Embryonic facial prominence (tissue), 1 donor: ENCODE data around the gene ZNF19.
A peak's percentile ranks its signal among the peaks of the same experiment; 100 is the strongest.
"Not testable (repeated sequence)": the region's sequence is repeated elsewhere in the genome, so short reads cannot be mapped to it uniquely, and the experiment has no call there.

Experiments used
- DNase-seq: peaks from one replicate; pipeline ENCODE4 v3.0.0-alpha.2; 2016; ENCODE audit errors: extremely low spot score

The ZNF19 gene

DNA sequence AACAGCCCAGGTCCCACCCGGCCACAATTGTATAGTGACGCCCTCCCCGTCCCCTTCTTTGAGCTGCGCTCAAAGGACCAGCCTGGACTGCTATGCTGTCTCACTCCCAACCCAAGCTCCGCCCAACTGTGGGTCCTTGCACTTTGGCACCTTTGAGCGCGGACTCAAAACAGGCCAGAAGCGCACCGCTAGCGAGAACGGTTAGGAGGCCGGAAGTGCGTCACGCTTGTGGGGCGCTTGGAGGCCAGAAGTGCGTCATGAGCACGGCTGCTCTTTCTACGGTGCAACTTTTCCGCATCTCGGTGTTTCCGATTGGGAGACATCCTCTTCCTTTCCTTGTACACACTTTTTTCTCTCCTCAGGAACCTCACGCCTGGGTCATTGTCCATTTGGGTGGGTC is at the start of gene ZNF19:
Gene ZNF19, minus strand, starts transcription at position 203 of the 400 bp plus-strand sequence. CDS start 7,210 bp downstream, outside the sequence.
- DNase-seq = no peak

DNA sequence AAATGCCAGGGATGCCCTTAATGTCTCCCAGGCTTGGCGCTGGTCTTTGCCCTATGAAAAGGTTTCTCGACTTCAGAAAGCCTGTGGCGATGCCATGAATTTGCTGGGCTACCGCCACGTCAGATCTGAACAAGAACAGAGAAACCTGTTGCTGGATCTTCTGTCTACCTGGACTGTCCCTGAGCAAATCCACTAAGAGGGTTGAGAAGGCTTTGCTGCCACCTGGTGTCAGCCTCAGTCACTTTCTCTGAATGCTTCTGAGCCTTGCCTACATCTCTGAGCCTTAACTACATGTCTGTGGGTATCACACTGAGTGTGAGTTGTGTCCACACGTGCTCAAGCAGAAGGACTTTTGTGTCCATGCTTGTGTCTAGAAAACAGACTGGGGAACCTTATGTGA is 48.5 kb upstream of the ZNF19 start:
- no peak for DNase-seq

DNA sequence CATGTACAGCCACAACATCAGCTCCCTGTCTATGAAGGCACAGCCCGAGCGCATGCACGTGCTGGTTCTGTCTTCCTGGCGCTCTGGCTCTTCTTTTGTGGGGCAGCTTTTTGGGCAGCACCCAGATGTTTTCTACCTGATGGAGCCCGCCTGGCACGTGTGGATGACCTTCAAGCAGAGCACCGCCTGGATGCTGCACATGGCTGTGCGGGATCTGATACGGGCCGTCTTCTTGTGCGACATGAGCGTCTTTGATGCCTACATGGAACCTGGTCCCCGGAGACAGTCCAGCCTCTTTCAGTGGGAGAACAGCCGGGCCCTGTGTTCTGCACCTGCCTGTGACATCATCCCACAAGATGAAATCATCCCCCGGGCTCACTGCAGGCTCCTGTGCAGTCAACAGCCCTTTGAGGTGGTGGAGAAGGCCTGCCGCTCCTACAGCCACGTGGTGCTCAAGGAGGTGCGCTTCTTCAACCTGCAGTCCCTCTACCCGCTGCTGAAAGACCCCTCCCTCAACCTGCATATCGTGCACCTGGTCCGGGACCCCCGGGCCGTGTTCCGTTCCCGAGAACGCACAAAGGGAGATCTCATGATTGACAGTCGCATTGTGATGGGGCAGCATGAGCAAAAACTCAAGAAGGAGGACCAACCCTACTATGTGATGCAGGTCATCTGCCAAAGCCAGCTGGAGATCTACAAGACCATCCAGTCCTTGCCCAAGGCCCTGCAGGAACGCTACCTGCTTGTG is 47.8 kb upstream of the ZNF19 start:
- DNase-seq = no peak

DNA sequence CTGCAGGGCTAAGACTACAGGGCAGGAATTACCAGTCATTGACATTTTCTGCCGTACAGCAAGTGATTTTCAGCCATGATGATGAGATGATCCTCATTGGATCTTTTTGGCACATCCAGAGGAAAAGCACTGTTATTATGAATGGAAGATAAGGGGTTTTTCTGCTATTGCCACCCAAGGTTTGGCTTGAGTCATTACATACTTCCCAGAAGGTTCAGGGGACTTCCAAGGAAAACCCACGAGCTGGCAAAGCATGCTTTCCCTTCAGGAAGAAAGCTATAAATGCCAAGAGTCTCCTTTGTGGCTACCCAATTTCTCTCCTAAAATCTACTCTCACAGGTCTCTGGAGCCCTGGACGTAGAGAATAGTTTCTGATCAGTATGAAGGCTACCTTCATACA is 43.2 kb upstream of the ZNF19 start:
- no peak for DNase-seq

DNA sequence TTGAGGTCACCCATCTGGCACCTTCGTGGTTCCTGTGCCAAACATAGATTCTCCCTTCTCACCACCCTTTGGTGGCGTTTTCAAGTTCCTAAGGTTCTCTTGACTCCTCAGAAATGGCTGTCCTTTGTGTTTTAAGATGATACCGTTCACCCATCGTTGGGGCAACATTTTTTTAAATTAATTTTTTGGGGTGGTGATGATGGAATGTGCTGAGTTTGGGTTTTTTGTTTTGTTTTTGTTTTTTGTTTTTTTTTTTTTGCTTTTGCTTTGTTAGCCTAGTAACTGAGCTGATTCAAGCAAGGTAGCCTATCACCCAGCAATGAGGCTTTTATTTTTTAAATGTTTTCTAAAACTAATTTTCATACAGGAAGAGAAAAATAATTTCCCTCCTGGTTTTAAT is 39.7 kb upstream of the ZNF19 start:
- DNase-seq = no peak

DNA sequence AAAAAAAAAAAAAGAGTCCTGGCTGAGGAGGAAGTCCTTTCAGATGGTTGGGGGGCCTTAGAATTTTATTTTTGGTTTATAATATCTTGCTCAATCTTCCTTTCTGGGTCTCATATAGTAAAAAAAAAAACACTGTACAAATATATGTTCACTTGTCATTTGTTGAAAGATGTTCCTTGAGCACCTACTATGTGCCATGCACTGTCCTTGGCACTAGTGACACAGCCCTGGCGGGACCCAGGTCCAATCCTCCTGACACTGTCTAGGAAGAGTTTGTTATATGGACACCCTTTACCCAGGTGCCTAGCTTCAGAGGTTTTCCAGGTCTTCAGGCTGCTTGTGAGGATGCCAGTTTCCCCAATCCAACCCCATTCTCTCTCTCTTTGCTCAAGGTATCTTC is 39.1 kb upstream of the ZNF19 start:
- DNase-seq = no peak

DNA sequence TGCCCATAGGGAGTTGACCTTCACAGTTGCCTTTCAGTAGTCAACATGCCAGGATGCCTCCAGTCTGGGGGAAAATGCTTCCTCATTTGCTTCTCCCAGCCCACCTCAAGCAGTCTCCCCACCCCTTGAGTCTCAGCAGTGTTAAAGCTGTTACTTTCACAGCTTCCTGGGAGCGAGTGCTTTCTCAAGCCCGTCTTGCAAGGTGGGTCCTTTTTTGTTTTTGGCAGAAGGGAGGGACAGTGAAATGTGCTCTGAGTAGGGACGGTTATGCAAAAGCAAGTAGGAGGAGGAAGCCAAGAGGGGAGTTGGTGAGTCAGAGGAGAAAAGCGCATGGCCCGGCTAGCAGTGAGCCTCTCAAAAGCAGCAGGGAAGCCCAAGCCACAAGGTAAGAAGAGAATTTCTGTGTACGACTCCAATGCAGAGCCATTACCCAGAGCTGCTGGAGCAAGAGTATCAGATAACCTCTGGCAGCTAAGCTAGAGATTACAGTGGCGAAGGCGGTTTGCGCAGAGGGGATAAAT is 37.0 kb upstream of the ZNF19 start, which contains the start of gene CHST4:
Gene CHST4, plus strand, starts transcription at position 316 of the 521 bp plus-strand sequence. CDS start 10,252 bp downstream, outside the sequence.
- DNase-seq = no peak

DNA sequence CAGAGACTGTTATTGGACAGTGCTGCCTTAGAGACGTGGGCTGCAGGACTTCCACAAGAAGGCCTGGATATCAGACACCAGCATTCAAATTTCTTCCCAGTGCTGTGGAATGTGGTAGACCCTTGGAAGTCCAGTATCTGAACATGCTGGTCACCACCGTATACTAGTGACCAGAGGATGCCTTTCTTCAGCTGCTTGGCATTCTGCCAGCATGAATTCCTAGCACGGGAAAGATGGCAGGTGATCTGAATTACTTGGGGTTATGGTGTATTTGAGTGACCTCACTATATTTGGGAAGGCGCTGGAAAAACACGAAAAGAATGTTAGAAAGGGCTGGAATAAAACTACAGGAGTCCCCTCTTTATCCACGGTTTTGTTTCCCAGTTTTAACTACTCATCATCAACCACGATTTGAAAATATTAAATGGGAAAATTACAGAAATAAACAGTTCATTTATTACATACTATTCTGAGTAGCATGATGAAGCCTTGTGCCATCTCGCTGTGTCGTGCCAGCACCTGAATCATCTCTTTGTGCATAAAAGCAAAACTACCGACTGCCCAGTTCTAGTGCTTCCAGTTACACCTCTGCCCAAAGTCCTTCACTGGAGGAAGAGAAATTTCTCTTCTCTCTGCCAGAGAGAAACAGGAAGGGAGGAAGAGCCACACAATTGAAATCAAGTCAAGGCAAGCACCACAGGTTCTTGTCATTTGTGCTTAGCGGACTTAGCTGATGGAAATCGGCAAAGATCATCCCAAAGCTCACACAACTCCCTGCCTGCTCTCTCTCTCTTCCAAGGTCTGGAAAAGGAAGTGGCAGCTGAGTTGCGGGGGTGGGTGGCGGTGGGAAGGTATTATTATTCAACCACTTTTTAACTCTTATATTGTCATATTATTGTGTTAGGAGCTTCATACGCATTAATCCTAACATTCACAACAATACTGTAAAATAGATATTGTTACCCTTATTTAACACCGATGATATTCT is 35.7 kb upstream of the ZNF19 start:
- no peak for DNase-seq

DNA sequence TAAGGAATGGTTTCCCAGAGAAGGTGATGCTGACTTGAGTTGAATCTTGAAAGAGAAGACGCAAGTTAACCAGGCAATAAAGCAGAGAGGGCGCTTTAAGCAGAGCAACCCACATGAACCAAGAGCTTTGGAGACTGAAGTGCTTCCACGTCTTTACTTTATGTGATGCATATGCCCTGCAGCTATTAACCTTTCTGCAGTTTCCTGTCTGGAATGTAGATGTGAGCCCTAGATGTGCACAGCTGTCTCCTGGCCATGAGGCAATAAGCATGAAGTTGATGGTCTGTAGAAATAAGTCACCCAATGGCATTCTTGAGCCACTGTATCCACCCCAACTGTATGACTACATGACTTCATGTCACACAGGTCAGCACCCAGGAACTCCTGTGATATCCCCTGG is 31.4 kb upstream of the ZNF19 start:
- DNase-seq = no peak

DNA sequence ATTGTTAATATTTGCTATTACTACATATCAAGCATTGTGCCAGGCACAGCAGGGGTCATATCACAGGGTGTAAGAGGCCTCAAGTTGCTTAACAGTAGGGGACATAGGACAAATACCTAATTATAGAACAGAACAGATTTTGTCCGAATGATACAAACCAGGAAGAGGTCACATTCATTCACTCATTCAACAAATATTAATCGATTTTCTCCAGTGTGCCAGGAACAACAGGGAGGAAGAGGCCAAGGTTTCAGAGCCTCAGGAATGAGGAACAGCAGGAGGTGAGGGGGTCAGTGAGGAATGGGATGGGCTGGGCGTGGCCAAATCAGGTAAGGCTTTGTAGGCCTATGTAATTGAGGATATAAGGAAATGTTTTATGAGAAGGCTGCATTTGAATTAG is 25.9 kb upstream of the ZNF19 start:
- DNase-seq = no peak

DNA sequence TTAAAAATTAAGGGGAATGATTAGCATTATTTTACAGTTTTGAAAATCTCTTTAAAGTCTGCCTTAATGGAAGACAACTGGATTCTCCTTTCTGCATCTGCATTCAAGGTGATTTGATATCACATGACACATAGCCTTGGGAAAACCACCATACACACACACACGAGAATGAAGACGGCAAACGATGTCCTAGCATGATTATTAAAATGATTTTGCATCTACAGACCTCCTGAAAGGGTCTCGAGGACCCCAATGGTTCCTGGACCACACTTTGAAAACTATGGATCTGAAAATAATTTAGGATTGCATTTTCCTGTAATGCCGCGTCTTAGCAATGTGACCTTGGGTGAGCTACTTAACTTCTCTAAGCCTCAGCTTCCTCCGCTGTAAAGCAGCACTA is 25.4 kb upstream of the ZNF19 start:
- DNase-seq = no peak

DNA sequence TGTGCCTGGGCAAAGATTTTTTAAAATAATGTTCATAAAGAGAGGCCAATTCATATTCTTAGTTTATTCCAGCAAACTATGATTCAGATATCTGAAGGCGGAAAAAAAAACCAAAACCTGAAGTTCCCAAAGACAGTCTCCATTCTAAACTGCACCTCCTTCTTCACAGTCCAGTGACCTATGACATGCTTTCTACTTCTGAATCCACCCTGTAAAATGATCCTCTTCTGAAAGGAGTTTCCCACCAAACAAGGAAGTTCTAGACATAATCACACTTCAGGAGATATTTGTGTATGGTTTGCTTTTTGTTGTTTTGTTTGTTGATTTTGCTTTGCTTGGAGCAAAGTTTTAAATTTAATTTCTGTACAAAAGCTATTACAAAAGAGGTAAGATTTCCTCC is 24.2 kb upstream of the ZNF19 start:
- no peak for DNase-seq

DNA sequence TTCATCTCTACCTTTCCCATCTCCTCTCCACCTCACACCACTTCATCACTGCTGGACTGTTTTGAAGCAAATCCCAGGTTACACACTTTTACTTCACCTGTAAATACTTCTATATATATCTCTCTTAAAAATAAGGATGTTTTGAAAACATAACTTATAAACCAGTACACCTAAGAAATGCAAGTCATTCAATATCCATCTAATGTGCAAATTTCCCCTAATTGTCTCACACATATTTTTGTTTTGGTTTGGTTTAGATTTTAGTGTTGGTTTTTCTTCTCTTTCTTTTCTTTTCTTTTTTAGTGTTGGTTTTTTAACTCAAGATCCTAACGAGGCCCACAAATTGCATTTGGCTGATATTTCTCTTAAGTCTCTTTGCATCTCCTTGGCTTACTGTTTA is 17.9 kb upstream of the ZNF19 start:
- DNase-seq = no peak

DNA sequence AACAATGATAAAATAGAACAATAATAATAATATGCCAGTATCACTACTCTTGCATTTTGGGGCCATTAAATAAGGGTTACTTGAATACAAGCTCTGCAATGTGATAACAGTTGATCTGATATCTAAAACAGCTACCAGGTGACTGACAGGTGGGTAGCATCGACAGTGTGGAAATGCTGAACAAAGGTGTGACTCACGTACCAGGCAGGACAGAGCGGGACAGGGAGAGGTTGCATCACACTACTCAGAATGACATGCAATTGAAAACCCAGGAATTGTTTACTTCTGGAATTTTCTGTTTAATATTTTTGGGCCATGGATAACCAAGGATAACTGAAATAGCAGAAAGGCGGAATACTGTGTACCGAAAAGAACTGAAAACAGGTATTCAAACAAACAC is 15.8 kb upstream of the ZNF19 start:
- no peak for DNase-seq

DNA sequence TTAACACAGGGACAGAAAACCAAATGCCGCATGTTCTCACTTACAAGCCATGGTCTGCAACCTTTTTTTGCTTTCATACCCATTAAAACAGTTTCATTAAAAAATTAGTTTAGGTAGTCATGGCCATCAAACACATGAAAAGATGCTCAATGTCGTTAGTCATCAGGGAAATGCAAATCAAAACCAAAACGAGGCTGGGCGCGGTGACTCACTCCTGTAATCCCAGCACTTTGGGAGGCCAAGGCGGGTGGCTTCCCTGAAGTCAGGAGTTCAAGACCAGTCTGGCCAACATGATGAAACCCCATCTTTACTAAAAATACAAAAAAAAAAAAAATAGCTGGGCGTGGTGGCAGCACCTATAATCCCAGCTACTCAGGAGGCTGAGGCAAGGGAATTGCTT is 14.9 kb upstream of the ZNF19 start:
- DNase-seq = not testable (repeated sequence)

DNA sequence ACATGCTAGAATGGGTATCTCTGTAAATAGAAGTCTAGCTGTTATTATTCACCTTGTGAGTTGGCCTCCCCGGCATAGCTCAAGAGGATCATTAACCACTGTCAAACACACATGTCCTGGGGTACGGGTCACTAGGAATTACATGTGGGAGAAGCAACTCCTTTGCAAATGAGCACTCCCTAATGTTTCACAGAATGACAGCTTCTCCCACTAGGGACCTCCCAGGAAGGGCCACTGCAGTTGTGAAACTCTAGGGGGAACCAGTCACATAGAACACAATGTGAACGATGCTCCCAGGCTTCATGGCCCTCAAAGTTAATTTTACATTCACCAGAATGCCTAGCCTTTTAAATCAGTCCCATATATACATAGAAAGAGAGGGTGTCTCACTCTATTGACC is 12.4 kb upstream of the ZNF19 start:
- DNase-seq = no peak

DNA sequence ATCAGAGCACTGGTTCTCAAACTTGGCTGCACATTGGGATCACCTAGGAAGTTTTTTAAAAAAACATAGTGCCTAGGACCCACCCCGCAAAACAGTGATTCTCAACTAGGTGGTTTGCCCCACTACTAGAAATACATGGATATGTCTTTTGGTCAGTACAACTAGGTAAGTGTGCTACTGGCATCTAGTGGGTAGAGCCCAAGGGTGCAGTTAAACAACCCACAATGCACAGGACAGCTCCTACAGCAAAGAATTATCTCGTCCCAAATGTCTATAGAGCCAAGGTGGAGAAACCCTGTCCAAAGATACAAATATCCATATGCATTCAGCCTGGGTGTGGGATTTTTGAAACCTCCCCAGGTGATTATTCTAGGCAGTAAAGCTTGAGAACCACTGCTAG is 11.8 kb upstream of the ZNF19 start:
- no peak for DNase-seq

DNA sequence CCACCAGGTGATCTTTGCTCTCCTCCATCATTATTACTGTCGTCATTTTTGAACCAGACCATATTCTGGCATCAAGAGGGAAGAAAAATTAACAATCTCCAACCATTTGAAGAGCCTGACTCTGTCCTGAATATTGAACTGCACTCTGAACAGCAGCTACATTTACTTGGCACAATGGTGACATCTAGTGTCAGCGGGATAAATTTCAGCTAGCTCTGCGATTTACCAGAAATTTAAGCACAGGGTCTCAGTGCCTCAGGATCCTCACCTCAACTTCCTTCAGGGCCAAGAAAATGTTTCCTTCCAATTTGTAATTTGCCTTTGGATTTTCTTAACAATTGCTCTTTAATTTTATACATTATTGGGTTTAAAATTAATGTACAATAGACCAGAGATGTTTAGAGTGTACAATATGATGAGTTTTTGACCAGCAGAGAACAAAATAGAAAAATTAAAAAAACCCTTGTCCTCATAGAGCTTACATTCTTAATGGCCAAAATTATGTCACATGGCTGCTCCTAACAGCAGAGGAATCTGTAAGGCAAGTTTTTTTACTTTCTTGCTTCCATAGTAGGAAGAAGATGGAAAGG is 10.7 kb upstream of the ZNF19 start:
- DNase-seq = peak; percentile 45

DNA sequence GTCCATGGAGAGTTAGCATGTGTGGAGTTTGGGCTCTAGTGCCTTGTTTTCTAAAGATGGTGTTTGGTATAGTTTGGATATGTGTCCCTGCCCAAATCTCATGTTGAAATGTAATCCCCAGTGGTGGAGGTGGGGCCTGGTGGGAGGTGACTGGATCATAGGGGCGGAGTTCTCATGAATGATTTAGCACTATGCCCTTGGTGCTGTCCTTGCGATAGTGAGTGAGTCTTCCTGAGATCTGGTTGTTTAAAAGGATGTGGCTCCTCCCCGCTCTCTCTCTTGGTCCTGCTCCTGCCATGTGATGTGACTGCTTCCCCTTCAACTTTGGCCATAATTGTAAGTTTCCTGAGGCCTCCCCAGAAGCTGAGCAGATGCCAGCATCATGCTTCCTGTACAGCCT is 8.9 kb upstream of the ZNF19 start:
- no peak for DNase-seq

DNA sequence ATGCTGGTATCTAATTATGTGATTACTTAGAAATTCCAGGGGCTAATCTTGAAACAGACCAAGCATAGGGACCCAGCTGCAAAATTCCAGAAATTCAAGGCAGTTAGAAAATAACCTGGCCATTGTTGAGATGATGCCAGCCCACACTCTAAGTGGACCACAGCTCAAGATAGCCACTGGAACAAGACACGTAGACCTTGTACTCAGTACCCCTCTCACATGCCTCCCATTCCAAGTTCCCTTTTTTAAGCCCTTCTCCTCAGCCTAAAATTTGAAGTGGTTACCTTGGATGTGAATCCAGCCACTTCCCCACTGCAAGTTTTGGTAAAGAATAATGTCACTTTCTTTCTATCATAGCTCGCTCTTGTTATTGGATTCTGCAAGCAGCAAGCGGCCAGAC is 4.1 kb upstream of the ZNF19 start:
- no peak for DNase-seq

DNA sequence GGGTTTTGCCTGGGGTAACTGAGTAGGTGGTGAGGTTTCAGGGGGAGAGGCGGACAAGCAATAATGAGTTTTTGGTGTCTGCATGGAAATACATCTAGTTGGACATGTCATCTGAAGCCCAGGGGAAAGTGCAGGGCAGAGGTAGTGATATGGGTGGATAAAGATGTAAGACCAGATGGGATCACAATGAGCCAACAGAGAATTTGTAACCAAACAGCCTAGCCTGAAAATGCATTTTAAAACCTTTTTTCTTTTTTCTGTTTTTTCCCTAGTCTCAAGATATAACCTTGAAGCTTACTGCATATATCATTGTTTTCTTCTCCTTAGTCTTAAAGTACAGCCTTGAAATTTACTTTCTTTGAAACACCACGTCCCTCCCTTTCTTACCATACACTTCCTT is 3.7 kb upstream of the ZNF19 start:
- no peak for DNase-seq

DNA sequence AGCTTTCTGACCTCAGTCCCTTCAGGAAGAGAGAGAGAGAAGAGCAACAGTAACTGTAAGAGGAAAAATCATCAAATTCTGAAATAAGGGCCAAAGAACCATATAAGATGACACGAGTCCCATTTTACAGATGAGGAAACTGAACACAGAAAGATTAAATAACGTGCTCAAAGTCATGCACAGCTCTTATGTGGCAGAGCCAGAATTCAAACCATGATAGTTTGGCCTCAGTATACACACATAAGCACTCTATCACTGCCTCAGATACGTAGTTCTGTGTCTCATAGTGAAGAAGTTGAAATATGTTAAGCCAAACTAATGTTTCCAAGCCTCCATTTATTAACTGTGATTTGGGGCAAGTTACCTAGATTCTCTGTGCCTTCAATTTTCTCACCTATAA is 1.9 kb upstream of the ZNF19 start:
- no peak for DNase-seq
